ENCODE measurements around the gene WWC2.

- no peak for TF ChIP-seq CTCF (IDR thresholded peaks at IDR 0.05 in 2 of 3, conservative IDR thresholded peaks at IDR 0.05 in 1 of 3; ENCODE audit: borderline replicate concordance in 1 of 3, insufficient read depth in 1 of 3, low read depth in 2 of 3, low read length in 2 of 3)
- TF ChIP-seq ZBTB33 (IDR thresholded peaks at IDR 0.05; ENCODE audit: extremely low read depth, insufficient replicate concordance, low read length) = no peak
- TF ChIP-seq EZH2 (IDR thresholded peaks at IDR 0.05) = no peak
- TF ChIP-seq RAD21 (IDR thresholded peaks at IDR 0.05; ENCODE audit: low read depth) = no peak
- TF ChIP-seq POLR2A (IDR thresholded peaks at IDR 0.05; ENCODE audit: borderline replicate concordance, extremely low read depth, insufficient read depth, insufficient read length) = no peak
- TF ChIP-seq EGR1 (IDR thresholded peaks at IDR 0.05; ENCODE audit: low read depth) = no peak
These were observed 227.8 kb downstream of the WWC2 start for GRCh38 chr4:183326853-183327252.
